Fibroblast of the conjunctiva (primary cell): ENCODE measurements around the gene PRDM15.

Experiments
- DNase-seq: peaks from one replicate; pipeline ENCODE4 v3.0.0-alpha.2; 2010; ENCODE audit warnings: low read depth

PRDM15 gene, protein sequence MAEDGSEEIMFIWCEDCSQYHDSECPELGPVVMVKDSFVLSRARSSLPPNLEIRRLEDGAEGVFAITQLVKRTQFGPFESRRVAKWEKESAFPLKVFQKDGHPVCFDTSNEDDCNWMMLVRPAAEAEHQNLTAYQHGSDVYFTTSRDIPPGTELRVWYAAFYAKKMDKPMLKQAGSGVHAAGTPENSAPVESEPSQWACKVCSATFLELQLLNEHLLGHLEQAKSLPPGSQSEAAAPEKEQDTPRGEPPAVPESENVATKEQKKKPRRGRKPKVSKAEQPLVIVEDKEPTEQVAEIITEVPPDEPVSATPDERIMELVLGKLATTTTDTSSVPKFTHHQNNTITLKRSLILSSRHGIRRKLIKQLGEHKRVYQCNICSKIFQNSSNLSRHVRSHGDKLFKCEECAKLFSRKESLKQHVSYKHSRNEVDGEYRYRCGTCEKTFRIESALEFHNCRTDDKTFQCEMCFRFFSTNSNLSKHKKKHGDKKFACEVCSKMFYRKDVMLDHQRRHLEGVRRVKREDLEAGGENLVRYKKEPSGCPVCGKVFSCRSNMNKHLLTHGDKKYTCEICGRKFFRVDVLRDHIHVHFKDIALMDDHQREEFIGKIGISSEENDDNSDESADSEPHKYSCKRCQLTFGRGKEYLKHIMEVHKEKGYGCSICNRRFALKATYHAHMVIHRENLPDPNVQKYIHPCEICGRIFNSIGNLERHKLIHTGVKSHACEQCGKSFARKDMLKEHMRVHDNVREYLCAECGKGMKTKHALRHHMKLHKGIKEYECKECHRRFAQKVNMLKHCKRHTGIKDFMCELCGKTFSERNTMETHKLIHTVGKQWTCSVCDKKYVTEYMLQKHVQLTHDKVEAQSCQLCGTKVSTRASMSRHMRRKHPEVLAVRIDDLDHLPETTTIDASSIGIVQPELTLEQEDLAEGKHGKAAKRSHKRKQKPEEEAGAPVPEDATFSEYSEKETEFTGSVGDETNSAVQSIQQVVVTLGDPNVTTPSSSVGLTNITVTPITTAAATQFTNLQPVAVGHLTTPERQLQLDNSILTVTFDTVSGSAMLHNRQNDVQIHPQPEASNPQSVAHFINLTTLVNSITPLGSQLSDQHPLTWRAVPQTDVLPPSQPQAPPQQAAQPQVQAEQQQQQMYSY

GRCh38 chr21:41879190-41879998, at the start of gene PRDM15:
Gene PRDM15 (minus strand): TSS chr21:41879344. CDS start chr21:41860363, 18,981 bp downstream.
- DNase-seq = peak; percentile 45

DNA sequence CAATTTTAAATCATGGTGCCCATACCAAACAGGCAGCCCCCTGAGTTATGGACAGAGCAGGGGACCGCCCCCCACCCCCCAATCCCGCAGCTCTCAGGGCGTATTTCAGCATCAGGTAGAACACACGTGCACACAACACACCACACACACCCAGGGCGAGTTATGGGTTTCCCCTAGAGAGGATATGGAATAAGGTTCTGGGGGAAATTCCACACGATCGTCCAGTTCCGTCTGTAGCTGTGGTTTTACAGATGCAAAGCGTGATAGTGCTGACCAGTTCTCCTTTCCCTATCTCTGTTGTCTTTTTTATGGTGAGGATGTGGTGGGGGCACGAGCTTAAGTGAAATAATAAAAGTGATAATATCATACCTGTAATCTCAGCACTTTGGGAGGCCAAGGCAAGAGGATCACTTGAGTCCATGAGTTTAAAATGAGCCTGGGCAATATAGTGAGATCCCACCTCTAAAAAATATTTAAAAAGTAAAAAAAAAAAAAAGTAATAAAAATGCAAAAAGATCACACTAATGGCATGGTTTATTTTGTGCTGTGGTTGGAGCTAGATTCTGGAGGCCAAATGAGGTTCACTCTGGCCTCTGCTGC, 49.6 kb upstream of the PRDM15 start:
- no peak for DNase-seq

DNA sequence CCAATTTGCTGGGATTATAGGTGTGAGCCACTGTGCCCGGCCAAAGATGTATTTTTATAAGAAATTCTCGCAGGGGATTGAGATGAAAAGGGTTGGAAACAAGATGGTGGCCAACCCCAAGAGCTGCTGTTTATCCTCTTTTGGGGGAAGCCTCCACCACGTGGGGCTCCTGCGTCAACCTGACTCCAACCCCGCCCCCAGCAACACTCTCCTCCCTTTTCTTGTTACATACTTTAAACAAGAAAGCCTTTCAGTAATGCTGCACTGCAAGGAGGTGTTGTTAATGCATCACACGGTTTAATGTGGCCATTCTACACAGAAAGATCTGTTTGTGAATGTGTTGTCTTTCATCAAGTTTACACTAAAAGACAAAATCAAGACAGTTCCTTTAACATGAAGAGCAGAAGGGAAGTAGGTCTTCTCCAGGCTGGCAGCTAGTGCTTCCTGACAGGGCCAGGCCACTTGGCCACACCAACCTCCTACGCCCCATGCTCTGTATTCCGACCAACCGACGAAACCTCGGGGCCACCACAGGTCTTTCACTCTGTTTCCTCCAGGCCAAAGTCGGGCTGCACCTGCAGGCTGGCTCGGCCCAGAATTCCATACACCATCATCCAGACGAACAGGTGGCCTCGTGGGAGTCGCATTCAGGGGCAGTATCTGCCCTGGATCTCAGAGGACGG, 48.7 kb upstream of the PRDM15 start:
- DNase-seq = no peak

- no peak for DNase-seq
Observed at GRCh38 chr21:41926807-41927171, 47.6 kb upstream of the PRDM15 start.

- DNase-seq = no peak
Observed at GRCh38 chr21:41926117-41926806, 47.1 kb upstream of the PRDM15 start.

DNA sequence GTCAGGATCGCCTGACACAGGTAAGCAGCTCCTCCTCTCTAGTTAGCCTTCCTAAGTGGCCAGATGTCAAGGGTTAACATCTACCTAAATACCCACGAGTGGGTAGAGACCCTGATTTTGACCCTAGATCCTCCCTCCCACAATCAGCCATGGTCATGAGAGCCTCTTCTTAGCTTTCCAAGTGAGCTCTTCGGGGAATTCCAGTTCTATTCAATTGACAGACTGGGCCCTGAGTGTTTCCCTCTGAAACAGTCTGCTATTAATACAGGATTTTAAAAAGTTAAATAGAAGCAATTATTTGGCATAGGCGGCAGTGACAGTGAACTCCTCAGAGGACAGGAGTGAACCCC, 46.6 kb upstream of the PRDM15 start:
- DNase-seq = no peak

DNA sequence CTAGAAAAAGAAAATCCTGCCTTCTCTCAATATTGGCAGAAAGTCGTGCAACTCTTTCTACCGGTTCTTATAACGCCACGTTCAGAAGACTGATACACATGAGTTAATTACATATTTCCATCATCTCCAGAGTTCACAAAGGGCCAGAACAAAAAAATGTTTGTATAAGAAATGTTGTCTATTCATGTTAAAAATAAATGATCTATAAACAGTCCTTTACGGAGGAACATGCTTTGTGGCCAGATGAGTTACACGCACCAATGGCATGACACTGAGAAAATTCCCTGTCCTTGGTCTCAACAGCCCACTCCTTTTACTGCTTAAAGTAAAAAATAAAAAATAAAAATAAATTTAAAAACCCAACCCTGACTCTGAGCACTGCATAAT, 45.2 kb upstream of the PRDM15 start:
- no peak for DNase-seq

- DNase-seq = no peak
Observed at GRCh38 chr21:41923631-41924367, 44.7 kb upstream of the PRDM15 start.

- no peak for DNase-seq
Observed at GRCh38 chr21:41923186-41923585, 44.0 kb upstream of the PRDM15 start.

DNA sequence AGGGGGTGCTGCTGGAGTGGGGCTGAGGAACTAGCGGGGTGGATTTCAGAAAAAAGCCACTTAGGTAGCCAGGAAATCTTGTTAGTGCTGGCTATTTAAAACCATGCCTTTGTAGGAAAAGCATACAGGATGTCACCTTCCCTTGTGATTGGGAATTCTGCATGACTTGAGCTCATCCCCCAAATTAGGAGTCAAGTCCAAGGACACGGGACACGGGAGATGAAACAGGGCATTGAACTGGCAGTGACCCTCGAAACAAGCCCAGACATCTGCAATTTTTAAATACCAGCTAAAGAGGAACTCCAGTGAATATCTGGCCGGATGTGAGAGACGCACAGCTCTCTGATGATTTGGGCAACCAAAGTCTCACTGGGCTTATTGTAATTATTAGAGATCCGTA, 41.9 kb upstream of the PRDM15 start:
- DNase-seq = no peak

DNA sequence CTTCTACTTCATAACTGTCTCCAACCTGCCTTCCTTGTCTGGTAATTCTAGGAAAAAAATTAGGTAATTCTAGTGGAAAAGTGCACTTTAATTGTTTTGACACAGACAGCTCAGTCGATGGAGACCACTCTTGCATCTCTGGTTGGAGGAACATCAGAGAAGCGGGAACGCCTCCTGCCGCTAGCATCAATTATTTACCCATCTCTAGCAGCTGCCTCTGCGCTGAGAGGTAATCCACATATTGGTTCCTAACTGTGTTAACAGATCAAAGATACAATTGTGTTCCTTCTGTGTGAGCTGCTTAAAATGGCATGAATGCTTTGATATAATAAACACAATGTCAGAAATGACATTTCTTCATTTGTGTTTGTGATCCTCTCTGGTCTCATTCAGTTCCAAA, 41.3 kb upstream of the PRDM15 start:
- no peak for DNase-seq

DNA sequence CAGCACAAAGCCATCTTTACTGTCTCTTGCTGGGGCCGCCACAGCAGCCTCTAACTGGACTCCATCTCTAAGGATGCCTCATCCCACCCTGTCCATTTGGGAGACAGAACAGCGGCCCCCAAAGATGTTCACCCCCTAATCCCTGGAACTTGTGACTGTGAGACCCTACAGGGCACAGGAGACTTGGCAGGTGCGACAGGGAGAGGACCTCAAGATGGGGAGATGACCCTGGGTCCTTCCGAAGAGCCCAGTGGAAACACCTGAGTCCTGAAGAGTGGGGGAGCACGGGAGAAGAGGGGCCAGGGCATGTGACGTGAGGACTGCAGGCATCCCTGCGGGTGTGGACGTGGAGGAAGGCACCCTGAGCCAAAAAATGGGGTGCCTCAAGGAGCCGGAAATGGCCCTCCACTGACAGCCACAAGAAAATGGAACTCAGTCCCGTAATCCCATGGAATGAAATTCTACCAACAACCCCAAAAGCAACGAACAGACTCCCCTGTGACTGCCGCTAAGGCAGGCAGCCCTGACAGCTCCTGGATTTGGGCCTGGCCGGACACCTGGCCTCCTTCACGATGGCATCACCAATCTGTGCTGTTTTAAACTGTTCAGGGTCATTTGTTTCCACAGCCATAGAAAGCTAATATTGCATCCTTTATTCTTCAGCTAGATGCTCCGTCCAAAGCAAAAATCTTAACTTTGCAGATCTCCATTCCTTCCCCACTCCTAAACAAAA, 40.7 kb upstream of the PRDM15 start:
- no peak for DNase-seq

- DNase-seq = no peak
Observed at GRCh38 chr21:41918561-41919358, 39.6 kb upstream of the PRDM15 start.

- DNase-seq = no peak
Observed at GRCh38 chr21:41917531-41917930, 38.4 kb upstream of the PRDM15 start.

- no peak for DNase-seq
Observed at GRCh38 chr21:41916888-41917433, 37.8 kb upstream of the PRDM15 start.

DNA sequence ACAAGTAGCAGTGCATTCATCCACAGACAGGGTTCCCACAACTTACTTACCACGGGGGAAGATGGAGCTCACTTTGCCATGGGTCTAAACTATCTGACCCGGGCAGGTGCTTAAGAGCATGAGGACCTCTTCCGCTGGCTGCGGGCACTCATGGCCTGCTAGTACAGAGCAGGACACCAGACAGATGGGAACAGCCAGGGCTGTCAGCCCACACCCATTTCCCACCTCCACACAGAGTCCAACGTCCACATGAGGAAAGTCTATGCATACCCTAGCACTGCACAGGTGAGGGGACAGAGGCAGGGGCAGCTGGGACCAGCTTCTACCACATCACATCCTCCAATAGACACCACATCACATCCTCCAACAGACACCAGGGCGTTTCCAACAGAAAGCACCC, 35.8 kb upstream of the PRDM15 start:
- DNase-seq = no peak

GRCh38 chr21:41914358-41914757, 35.2 kb upstream of the PRDM15 start:
- no peak for DNase-seq

DNA sequence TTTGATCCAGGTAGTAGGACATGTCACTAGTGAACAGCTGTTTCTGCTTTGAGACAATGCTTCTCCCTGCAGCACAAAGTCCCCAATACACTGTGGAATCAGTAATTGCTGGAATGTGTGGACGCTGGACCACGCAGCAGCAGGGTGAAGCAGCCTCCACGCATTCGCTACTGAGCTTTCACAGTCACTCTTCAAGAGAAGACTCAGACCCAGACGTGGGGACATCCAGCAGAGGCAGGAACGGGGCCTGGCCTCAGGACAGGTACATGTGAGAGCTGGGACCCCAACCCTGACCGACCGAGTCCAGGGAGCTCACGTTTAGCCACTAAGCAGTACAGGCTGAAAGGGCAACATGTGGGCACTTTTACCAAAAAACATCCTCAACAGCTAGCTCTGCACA, 34.1 kb upstream of the PRDM15 start:
- DNase-seq = no peak
